GM12801 (cell line): ENCODE results near the gene SHC2.

Source experiments
- CTCF ChIP-seq: IDR thresholded peaks from one replicate; pipeline ENCODE4 v1.5.1; 2011; ENCODE audit warnings: control low read depth; ENCODE audit not compliant: insufficient read length; ENCODE audit errors: extremely low read depth

Gene SHC2

GRCh38 chr19:383922-384798, 76.7 kb downstream of the SHC2 start:
- TF ChIP-seq CTCF, result no peak

- TF ChIP-seq CTCF, result no peak
These were observed 77.8 kb downstream of the SHC2 start for GRCh38 chr19:383040-383439.

- TF ChIP-seq CTCF, result no peak
These were observed 81.0 kb downstream of the SHC2 start for GRCh38 chr19:379796-380195.

- no peak for TF ChIP-seq CTCF
These were observed 82.1 kb downstream of the SHC2 start for GRCh38 chr19:378706-379105.

GRCh38 chr19:377801-378581, 82.8 kb downstream of the SHC2 start:
- no peak for TF ChIP-seq CTCF

GRCh38 chr19:376111-376470, 84.7 kb downstream of the SHC2 start:
- no peak for TF ChIP-seq CTCF

GRCh38 chr19:375395-376110, 85.3 kb downstream of the SHC2 start:
- no peak for TF ChIP-seq CTCF
